DND-41 (cell line): ENCODE results near the gene NDE1.
A peak's percentile ranks its signal among the peaks of the same experiment; 100 is the strongest.

Experiments
- ATAC-seq: fragments of 200-7000 bp; cut with Tn5 transposase; 3 replicates; pipeline ENCODE4 v1.9.1; 2021; ENCODE audit warnings: low read depth; ENCODE audit not compliant: insufficient read depth
- DNase-seq: peaks from one replicate; pipeline ENCODE4 v3.0.0-alpha.2; 2020
- H2AFZ ChIP-seq: 2 replicates; pipeline ENCODE4 v1.6.0; 2012; ENCODE audit warnings: low read depth, low read length
- H3K27ac ChIP-seq: 2 replicates; pipeline ENCODE4 v1.5.1; 2012; ENCODE audit warnings: low read length, inconsistent platforms
- H3K27me3 ChIP-seq: fragments of 200-600 bp; sonication (generic); 2 replicates; pipeline ENCODE4 v1.6.0; 2012; ENCODE audit warnings: low read length, mild to moderate bottlenecking, inconsistent platforms; ENCODE audit not compliant: insufficient read depth, poor library complexity
- H3K36me3 ChIP-seq: 2 replicates; pipeline ENCODE4 v1.5.1; 2012; ENCODE audit warnings: low read length, inconsistent platforms; ENCODE audit not compliant: insufficient read depth
- H3K4me1 ChIP-seq: 2 replicates; pipeline ENCODE4 v1.5.1; 2012; ENCODE audit warnings: mild to moderate bottlenecking, low read length; ENCODE audit not compliant: insufficient read depth
- H3K4me2 ChIP-seq: 2 replicates; pipeline ENCODE4 v1.6.0; 2012; ENCODE audit warnings: mild to moderate bottlenecking, moderate library complexity, low read length, inconsistent platforms; ENCODE audit not compliant: insufficient read depth
- H3K4me3 ChIP-seq, 2 experiments: fragments of 200-600 bp in 1 of 2; shearing (Covaris generic) in 1 of 2; 2 replicates each; pipeline ENCODE4 v1.5.1; 2012 to 2016; ENCODE audit warnings: inconsistent platforms in 2 of 2, low read length in 2 of 2, mild to moderate bottlenecking in 2 of 2, low read depth in 1 of 2, moderate library complexity in 1 of 2
- H3K79me2 ChIP-seq: 2 replicates; pipeline ENCODE4 v1.6.0; 2012; ENCODE audit warnings: low read length, inconsistent platforms; ENCODE audit not compliant: insufficient read depth
- H3K9ac ChIP-seq: 2 replicates; pipeline ENCODE4 v1.6.0; 2012; ENCODE audit warnings: low read depth, mild to moderate bottlenecking, inconsistent platforms, low read length, moderate library complexity
- H3K9me3 ChIP-seq: 2 replicates; pipeline ENCODE4 v1.5.1; 2012; ENCODE audit warnings: low read length, moderate library complexity, mild to moderate bottlenecking, inconsistent platforms; ENCODE audit not compliant: insufficient read depth, severe bottlenecking
- H4K20me1 ChIP-seq: 2 replicates; pipeline ENCODE4 v1.6.0; 2012; ENCODE audit warnings: low read length; ENCODE audit not compliant: insufficient read depth
- CTCF ChIP-seq: IDR thresholded peaks from 2 replicates; pipeline ENCODE4 v1.5.1; 2012; ENCODE audit warnings: borderline replicate concordance, low read length, moderate library complexity, mild to moderate bottlenecking; ENCODE audit not compliant: poor library complexity, severe bottlenecking; ENCODE audit errors: extremely low read depth
- EZH2 ChIP-seq: IDR thresholded peaks from 3 replicates; pipeline ENCODE4 v1.6.1; 2012; ENCODE audit warnings: borderline replicate concordance, low read depth, mild to moderate bottlenecking, moderate library complexity, low read length, inconsistent platforms; ENCODE audit not compliant: severe bottlenecking

NDE1 gene

GRCh38 chr16:15650698-15651171 is 690 bp downstream of the NDE1 start:
- peaks cover 53% of the 10 kb centered on the region for H3K79me2 ChIP-seq
- ATAC-seq (peak; percentile 21), DNase-seq (peak; percentile 20)

GRCh38 chr16:15652293-15653001 is 2.4 kb downstream of the NDE1 start:
- H3K9ac ChIP-seq: peak overlapping the region; percentile 98
- H4K20me1 ChIP-seq: peaks cover 35% of the 10 kb centered on the region
- peaks cover 28% of the 10 kb centered on the region for H3K36me3 ChIP-seq
- H3K4me3 ChIP-seq: peak overlapping the region in 1 of 2 experiments; percentile 39; a peak in 2 of 4 replicates
- no peaks in the 10 kb centered on the region for H3K9me3 ChIP-seq
- peaks cover 34% of the 10 kb centered on the region for H3K4me1 ChIP-seq
- ATAC-seq (no peak), DNase-seq (no peak)
- no peak overlapping the region for H2AFZ ChIP-seq
- peak overlapping the region; percentile 77 for H3K4me2 ChIP-seq
- H3K27me3 ChIP-seq: no peaks in the 10 kb centered on the region
- H3K27ac ChIP-seq: peak overlapping the region; percentile 35; the same call in 1 of the 2 replicates
- no peak for TF ChIP-seq EZH2
- TF ChIP-seq CTCF: no peak
- H3K79me2 ChIP-seq: peaks cover 69% of the 10 kb centered on the region

More at GRCh38 chr16:15650698-15651171, 690 bp downstream of the NDE1 start:
- peaks cover 25% of the 10 kb centered on the region for H4K20me1 ChIP-seq
- TF ChIP-seq CTCF (no peak), EZH2 (no peak)
- peak overlapping the region; percentile 95 for H2AFZ ChIP-seq
- H3K36me3 ChIP-seq: peaks cover 26% of the 10 kb centered on the region
- peak overlapping the region; percentile 82 for H3K27ac ChIP-seq
- no peaks in the 10 kb centered on the region for H3K27me3 ChIP-seq
- H3K9me3 ChIP-seq: no peaks in the 10 kb centered on the region
- peaks cover 34% of the 10 kb centered on the region for H3K4me1 ChIP-seq
- peak overlapping the region; percentile 77 for H3K4me2 ChIP-seq
- peak overlapping the region; percentile 98 for H3K9ac ChIP-seq
- peak overlapping the region; percentile 75 to 89 for H3K4me3 ChIP-seq

- DNase-seq (no peak), ATAC-seq (no peak)
- 0 out of 2 replicates have a peak overlapping the region, but pooled peaks have one; percentile 98 for H3K9ac ChIP-seq
- H3K36me3 ChIP-seq: peaks cover 28% of the 10 kb centered on the region
- peak overlapping the region; percentile 77; the same call in 1 of the 2 replicates for H3K4me2 ChIP-seq
- peaks cover 43% of the 10 kb centered on the region for H4K20me1 ChIP-seq
- no peak overlapping the region for H2AFZ ChIP-seq
- peaks cover 37% of the 10 kb centered on the region for H3K4me1 ChIP-seq
- no peaks in the 10 kb centered on the region for H3K27me3 ChIP-seq
- H3K4me3 ChIP-seq: no peak overlapping the region
- TF ChIP-seq CTCF: no peak
- TF ChIP-seq EZH2: no peak
- no peak overlapping the region for H3K27ac ChIP-seq
- H3K79me2 ChIP-seq: peaks cover 76% of the 10 kb centered on the region
- no peaks in the 10 kb centered on the region for H3K9me3 ChIP-seq
Measured at GRCh38 chr16:15653227-15653626, 3.2 kb downstream of the NDE1 start.
